Stimulated activated CD8-positive, alpha-beta memory T cell treated with anti-CD3 and anti-CD28 coated beads, Interleukin-15, amount 100 ng/mL, for 48 hours (primary cell): ENCODE data around the gene TFRC.
"Not testable (repeated sequence)": the region's sequence is repeated elsewhere in the genome, so short reads cannot be mapped to it uniquely, and the experiment has no call there.

Experiments
- DNase-seq, 2 donors: peaks; one replicate each; pipeline ENCODE4 v3.0.0-alpha.2; 2020; ENCODE audit warnings: low read depth in 2 of 2

TFRC gene

DNA sequence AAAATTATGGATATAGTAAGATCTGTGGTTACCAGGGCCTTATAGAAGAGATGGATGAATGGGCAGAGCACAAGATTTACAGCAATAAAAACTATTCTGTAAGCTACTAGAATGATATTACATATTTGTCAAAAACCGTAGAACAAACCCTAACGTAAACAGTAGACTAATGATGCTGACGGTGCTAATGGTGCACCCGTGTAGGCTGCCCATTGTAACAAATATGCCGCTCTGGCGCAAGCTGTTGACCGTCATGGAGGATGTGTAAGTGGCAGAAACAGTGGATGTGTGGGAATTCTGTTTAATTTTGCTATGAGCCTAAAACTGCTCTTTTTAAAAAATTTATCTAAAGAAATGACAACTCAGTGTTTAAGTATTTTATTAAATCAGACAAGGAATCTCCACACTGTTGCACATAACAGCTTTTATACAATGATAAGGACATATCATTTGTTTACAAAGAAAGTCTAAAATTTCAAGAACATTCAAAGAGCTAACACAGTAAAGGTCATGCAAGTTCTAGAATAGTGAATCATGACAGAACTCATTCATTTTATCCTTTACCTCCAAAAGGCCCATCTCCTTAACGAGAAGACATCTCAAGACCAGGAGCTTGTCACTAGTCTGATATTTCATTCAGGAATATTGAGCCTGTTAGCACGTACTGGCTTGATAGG is 32.8 kb downstream of the TFRC start:
- no peak for DNase-seq

DNA sequence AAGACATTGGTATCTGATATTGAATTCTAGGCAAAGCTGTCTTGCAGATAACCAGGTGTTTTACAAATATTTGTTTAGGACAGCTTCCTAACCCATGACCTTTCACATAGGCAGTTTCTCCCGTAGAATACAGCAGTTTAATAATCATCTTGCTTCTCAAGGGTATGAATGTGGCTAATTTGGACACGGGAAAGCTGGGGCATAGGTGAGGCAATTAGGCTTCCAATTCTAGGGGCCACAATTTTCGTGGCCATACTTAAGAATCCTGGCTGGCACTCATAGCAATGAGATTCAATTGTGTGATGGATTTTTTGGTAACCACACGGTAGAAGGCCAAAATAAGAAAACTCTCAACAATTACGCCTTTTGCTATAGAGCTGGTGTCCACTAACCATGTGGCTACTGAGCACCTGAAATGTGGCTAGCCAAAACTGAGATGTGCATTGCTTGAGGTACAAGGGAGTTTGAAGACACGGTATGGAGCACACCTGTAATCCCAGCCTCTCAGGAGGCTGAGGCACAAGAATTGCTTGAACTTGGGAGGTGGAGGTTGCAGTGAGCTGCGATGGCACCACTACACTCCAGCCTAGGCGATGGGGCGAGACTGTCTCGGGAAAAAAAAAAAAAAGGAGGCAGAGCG is 34.4 kb downstream of the TFRC start:
- no peak for DNase-seq

DNA sequence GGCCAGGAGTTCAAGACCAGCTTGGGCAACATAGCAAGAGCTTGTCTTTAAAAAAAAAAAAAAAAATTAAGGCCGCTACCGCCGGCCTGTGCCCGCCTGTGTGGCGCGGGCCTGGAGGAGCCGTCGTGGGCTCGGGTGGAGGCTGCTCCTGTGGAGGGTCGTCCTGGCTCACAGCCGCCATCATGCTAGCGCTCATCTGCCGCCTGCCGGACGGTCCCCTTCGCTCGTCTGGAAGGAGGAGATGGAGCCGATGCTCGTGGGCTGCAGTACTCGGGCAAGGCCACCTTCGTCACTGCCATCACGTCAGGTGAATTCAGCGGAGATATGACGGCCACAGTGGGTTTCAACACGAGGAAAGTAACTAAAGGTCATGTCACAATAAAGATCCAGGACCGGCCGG is 37.4 kb downstream of the TFRC start:
- DNase-seq = no peak

- DNase-seq = no peak
Observed at GRCh38 chr3:196042673-196043072, 39.2 kb downstream of the TFRC start.

GRCh38 chr3:196039359-196039758 is 42.5 kb downstream of the TFRC start:
- no peak for DNase-seq

- DNase-seq = not testable (repeated sequence)
Observed at GRCh38 chr3:196026059-196026458, 55.8 kb downstream of the TFRC start.

DNA sequence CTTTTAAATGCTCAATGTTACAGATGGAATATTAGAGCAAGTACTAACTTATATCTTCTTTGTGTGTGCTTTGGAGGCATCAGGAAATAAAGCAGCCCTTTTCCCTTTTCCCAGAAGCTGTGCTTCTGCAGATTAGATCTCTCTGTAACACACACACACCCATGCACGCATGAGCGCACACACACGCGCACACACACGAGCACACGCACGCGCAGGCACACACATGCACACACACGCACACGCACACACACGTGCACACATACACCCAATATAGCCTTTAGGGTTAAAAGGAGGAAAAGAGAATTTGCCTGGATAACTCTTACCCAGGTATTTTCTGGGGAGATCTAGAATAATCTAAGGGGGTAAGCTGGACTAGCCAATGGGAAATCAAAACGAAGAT is 56.9 kb downstream of the TFRC start:
- DNase-seq = no peak

DNA sequence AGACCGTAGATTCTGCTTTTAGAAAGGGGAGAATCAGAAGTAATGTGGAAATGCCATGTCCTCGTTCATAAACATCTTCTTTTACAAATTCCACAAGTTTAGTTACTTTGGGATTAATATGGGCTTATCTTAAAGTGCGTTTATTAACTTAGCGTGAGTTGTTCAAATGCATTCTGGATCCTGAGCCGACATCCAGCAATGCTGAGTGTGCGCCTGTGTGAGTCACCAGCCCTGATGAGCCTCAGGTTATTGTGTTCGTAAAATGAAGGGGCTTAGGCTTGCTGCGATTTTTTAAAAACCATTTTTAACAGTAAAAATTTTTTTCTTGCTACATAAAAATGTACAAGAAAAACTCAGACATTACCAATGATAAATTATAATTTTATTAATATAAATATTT is 57.9 kb downstream of the TFRC start:
- no peak for DNase-seq

DNA sequence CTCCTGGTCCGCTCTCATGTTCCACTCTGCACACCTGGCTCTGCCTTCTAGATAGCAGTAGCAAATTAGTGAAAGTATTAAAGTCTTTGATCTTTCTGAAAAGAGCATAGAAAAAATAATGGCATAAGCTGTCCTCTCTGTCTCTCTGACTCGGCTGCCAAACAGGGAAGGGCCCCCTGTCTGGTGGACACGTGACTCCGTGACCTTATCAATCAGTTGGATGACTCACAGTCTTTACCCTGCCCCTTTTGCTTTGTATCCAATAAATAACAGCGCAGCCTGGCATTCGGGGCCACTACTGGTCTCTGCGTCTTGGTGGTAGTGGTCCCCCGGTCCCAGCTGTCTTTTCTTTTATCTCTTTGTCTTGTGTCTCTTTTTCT is 59.4 kb downstream of the TFRC start:
- DNase-seq = not testable (repeated sequence)

DNA sequence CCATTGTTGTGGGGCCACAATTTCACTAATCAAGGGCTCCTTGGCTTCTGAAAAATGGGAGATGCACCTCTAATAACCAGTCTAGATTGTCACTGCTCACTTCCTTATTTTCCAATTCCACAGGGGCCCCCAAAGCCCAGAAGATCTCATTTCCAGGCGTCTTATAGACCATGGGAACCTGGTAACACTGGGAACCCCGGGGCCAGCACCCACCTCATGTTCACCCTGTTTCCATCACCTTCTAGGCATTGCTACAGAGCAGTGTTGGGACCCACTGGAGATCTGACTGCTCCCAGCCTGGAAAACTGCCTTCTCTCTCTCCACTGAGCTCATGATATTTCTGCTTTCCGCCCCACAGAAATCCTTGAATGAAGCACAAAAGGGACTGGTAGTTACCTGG is 61.5 kb downstream of the TFRC start:
- DNase-seq = no peak

GRCh38 chr3:196019576-196019975 is 62.3 kb downstream of the TFRC start:
- DNase-seq = peak in 1 of 2 donors; percentile 18

DNA sequence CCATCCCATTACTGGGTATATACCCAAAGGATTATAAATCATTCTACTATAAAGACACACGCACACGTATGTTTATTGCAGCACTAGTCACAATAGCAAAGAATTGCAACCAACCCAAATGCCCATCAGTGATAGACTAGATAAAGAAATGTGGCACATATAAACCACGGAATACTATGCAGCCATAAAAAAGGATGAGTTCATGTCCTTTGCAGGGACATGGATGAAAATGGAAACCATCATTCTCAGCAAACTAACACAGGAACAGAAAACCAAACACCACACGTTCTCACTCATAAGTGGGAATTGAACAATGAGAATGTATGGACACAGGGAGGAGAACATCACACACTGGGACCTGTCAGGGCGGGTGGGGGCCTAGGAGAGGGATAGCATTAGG is 63.7 kb downstream of the TFRC start:
- DNase-seq = not testable (repeated sequence)

- DNase-seq = no peak
Observed at GRCh38 chr3:196016485-196016884, 65.4 kb downstream of the TFRC start.

- no peak for DNase-seq
Observed at GRCh38 chr3:196016059-196016458, 65.8 kb downstream of the TFRC start.

DNA sequence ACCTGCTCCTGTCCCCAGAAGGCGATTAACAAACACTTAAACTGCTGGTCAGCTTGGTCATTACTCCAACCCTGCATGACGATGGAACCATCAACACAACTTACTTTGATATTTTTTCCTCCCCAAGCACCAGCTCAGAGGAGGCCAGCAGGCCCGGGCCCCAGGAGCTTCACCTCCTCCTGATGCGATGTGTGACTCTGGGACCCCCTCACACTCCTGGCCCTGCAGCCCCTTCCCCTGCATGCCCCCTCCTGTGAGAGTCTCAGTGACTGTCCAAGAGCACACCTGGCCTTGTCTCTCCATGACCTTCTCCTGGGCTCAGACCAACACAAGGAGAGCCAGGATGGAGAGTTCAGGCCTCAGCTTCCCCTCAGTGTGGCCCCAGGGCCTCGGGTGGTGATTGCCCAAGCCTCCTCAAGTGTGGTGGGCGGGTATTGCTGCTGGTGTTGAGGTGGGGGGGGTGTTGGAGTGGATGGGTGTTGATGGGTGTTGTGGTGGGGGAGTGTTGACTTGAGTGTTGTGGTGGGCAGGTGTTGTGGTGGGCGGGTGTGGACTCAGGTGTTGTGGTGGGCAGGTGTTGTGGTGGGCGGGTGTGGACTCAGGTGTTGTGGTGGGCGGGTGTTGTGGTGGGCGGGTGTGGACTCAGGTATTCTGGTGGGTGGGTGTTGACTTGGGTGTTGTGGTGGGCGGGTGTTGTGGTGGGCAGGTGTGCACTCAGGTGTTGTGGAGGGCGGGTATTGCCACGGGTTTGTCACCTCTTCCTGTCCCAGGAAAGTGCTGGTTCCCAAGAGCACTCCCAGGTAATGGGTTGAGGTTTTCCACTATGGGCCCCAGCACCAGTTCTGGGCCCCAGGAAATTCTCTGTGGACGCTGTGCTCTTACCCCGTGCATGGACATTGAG is 68.1 kb downstream of the TFRC start:
- no peak for DNase-seq

- DNase-seq = no peak
Observed at GRCh38 chr3:196012941-196013476, 68.9 kb downstream of the TFRC start.

DNA sequence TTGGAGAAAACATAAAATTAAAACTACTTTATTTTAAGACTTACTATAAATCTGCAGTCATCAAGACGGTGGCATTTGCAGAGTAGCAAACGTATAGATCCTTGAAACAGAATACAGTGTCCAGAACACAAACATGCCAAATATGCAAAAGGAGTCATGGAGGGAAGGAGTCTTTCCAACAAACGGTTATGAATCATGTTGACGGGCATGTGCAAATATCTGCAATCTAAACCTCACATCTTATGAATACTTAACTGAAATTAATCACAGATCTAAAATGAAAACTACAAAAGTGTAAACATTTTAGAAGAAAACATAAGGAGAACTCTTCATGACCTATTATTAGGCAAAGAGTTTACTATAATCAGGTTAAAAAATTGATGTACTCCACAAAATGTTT is 69.4 kb downstream of the TFRC start:
- DNase-seq = no peak

DNA sequence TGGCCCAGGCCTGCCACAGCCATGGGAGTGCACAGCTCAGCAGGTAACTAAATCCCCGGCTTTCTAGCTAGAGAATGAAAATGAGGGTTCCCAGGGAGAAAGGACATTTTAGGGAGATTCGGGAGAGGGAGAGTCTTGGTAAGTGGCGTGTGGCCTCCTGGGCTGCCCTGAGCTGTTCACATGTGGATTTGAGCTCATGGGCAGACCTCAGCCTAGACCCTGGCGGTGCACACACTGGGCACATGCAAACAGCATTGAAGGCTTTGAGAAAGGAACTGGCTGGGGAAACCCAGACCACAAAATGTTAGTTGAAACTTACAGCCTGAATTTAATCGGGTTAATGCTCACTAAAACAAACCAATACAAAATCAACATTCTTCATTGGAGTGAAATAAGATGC is 72.4 kb downstream of the TFRC start:
- no peak for DNase-seq

DNA sequence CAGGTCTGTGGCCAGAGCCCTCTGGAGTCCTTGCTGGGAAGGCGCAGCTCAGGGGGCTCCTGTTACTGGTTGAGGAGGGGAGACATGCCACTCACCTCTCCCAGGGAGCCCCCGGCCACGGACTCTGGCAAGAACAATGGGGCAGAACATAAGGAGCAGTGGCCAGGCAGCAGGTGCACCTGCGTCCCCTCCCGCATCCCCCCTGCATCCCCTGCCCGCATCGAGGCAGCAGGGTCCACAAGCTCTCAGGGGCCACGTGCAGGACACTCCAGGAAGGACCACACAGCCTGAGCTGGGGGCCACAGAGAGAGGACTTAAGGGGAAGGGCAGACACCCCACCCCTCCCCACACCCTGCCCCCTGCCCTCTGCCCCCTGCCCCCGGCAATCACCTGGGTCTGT is 73.0 kb downstream of the TFRC start:
- no peak for DNase-seq

GRCh38 chr3:196008387-196008786 is 73.5 kb downstream of the TFRC start:
- no peak for DNase-seq

DNA sequence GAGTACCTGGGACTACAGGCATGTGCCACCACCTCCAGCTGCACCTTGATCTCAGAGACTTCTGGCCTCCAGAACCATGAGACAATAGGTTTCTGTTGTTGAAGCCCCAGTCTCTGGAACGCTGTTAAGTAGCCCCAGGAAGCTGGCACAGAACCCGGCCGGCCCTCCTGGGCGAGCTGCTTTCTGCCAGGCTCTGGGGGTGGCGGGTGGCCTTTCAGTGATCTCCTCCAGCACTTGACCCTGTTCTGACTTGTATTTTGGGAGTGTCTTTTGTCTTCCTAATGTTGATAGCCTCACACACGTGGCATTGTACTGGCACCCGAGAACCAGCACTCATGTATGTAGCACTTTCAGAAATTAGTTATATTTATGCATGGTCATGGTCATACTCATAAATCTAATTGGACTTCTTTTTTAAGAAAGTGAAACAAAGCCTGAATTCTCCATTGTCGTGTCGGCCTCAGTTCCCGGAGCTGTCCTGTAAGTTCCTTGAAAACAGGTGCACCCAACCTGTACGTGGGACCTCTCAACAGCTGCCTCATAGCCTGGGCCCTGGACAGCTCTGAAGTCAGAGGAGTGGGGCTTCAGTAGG is 74.0 kb downstream of the TFRC start:
- no peak for DNase-seq

- not testable (repeated sequence) for DNase-seq
Observed at GRCh38 chr3:196005338-196005737, 76.6 kb downstream of the TFRC start.
